Eye (tissue), 1 donor: ENCODE data around the gene VDAC2.
A peak's percentile ranks its signal among the peaks of the same experiment; 100 is the strongest.

Experiments
- DNase-seq: peaks from one replicate; pipeline ENCODE4 v3.0.0-alpha.2; 2015

VDAC2 gene

DNA sequence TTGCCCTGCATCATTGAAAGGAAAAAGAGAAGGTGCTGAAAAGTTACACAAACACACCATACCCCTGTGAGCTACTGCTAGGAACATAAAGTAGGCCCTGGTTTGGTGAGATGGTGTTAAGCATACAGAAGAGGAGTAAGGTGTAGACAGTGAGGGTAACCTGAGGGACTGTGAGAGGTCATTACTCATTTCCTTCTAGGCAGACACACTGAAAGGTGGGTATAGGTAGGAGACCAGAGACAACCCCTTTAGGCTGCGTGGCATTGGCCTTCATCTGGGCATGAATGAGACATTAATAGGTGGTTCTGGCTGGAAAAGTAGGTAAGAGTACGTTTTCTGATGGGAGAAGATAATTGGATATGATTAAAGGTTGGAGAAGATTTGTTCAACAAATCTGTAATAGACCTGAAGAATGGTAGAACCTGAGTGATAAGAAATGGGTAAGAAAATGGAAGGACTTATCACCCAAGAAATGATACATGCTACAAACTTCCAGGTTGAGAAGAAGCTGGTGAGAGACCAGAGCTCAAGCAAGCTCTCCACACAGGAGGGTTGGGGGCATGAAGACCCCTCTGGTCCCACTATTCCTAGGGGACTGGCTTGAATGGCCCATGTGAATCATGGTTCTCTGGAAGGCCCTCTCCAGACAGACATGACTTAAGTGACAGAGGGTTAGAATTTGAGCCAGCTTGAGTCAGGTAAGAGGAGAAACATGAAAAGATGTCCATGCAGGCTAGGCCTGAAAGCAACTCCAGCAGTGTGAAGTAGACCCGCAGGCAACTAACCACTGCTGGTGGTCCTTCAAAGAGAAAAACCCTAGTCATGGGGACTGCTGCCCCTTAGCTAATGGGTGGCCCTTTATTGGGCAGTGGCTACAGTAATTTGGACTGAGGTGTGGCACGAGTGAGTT, 21.3 kb downstream of the VDAC2 start:
- no peak for DNase-seq

DNA sequence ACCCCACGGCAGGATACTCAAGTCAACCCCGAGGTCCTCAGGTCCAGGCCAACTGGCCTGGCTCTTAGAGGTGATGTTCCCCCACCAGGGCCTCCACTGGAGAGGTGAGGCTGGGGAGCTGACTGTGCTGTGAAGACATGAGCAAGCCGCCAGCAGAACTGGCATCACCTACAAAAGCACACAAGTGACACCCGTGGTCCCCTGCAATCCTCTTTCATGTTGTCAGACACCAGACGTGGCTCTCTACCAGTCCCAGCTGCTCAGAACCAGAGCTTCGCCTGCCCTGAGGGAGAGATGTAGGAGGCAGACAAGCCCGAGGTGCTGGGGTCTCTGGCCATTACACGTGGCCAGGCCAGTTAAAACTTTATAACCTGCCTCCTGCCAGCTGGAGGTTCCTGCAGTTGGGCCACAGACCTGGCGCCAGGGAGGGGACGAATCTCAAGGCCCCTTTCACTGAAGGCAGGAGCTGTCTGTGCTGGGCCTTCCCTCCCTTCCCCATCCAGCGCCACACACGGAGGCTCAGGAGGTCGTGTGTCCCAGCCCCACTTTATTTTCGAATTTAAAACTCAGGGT, 22.9 kb downstream of the VDAC2 start:
- DNase-seq = no peak

DNA sequence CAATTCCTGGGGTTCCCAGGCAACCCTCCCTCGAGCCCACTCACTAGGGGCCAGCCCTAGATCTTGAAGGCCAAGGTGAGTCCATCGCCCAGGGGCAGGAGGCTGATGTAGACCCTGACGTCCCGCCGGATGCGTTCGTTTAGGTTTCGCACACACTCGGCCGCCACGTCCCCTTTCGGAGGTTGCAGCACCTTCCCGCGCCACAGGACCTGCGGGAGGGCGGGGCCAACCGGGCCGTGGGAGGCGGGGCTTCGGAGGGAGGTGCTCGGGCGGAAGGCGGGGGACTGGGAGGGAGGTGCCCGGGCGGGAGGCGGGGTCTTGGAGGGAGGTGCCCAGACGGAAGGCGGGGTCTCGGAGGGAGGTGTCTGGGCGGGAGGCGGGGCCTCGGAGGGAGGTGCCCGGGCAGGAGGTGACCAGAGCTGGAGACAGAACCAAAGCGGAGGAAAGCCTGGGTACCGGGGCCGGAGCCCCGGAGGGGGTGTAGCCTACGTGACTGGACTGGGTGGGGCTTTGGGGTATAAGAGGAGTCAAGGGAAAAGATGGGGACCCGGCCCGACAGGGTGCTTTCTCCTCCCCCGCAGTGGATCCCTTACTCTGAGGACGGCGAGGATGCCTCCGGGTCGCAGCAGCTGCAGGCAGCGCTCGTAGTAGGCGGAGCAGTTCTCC, 23.6 kb downstream of the VDAC2 start:
- DNase-seq = peak; percentile 83

DNA sequence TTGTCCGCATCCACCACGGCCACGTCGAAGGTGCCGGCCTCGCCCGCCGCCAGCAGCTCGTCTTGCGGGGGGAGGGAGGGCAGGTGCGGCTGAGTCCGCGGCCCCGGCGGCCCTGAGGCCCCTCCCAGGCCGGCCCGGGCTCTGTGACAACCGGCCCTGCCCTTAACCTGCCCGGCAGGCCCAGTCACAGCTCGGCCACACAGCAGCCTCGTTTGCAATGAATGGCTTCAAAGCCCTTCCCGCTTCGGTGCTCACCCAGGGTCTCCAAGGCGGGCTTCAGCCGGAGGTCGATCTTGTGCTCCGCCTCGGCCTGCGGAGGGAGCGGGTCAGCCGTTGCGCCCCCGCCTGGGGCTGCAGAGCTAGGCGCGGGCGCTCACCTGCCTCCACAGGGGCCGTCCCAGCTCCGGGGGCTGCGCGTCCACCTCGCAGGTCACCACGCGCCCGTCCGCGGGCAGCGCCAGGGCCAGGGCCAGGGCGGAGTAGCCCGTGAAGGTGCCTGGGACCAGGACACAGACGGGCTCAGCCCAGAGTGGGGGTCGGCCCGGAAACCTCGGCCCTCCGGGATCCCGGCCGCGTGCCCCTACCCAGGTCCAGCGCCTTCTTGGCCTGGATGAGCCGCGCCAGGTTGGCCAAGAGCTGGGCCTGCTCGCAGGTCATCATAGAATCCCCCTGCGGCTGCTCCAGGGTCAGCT, 24.2 kb downstream of the VDAC2 start:
- peak; percentile 72 for DNase-seq

DNA sequence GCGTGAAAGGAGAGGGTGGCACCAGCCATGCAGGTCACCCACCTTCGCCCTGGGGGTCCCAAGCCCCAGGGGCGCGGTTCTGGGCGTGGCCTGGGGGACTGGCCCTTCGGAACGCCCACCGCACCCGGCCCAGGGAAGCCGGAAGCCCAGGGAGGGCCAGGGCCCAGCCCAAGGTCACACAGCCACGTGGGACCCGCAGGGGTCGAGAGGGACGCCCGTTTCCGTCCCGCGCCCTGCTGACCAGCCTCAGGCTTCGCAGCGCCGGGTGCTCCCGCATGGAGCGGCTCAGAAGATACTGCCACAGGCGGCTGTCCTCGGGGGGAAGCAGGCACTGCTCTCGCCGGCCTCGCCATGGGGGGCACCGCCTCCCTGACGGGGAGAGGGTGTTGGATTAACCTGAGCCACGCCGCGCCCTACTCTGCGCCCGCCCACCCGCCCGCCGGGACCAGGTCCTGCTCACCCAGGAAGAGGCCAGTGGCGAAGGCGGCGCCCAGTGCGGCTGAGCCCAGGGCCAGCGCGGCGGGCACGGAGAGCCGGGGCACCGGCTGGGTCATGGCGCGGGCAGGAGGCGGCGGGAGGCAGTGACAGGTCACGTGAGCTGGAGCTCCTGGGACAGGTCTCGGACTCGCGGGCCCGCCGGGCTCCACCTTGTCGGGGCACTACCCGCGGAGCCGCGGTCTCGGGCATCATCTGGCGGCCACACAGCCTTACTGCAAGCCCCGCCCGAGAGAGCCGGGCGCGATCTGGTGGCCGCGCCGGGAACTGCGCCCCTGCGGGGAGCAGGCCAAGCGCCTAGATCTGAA, 25.0 kb downstream of the VDAC2 start, which contains the start of gene COMTD1:
COMTD1 (minus strand) TSS at position 583 of the 803 bp plus-strand sequence; CDS start at position 554, 29 bp downstream.
- DNase-seq = peak; percentile 94

DNA sequence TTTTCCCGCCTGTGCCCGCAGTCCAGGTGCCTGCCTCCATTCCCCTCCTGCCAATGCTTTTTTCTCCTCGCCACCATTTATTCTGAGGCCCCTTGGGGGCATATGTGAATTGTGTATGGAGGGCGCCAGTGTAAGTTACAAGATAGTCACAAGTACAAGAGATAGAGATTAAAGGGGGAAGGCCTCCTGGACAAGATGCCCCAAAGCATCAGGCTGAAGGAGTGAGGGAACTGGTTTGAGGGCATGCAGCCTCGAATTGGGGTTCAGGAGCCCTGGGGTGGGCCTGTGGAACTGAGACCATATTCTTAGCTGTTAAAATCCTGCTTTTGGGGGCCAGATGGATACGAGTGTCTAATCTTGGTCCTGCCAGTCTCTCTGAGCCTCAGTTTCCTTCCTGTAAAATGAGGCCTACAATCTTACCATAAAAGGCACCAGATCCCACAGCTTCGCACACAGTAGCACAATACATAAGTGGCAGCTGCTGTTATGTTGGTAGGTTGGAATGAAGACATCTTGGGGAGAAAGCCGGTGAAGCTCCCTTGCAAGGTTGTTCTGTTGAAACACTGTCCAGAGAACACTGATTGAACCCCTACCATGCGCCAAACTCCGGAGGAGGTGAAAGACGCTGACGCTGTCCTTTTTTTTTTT, 25.7 kb downstream of the VDAC2 start:
- DNase-seq = no peak

DNA sequence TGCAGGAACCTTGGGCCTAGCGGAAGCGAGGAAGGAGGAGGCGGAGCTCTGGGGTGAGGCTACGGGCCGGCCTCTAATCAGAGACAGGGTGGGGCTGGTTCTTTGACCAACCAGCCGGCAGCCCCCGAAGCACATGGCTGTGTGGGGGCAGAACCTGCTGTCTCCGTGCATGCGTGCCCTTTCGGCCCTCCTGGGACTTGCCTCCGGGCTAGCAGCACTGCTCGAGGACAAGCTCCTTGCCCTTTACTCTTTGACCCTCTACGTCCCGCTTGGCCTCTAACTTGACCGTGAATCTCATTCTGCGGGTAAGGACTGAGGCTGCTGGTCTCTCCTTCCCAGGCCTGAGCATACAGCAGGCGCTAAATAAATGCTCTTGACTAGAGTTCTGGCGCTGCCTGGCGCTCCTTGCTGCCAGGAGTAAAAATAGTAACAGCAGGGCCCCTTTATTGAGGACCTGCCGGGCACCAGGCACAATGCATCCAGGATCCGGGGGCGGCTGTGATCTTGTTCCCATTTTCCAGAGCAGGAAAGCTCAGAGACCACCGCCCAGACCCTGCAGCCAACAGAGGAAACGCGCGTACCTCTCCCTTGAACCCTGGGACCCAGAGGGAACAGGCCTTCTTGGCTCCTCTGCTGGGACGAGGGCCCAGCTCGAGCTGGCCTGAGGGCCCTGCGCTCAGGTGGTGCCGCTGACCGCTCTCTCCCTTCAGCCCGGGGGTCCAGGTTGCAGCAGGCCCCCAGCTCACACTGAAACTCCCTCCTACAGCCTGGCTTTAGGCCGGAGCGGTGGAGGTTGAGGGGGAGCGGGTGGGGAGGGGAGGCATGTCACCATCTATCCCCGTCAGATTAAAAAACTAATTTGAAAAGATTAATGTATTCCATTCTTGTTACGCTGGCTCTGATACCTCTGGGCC, 27.8 kb downstream of the VDAC2 start:
- no peak for DNase-seq

DNA sequence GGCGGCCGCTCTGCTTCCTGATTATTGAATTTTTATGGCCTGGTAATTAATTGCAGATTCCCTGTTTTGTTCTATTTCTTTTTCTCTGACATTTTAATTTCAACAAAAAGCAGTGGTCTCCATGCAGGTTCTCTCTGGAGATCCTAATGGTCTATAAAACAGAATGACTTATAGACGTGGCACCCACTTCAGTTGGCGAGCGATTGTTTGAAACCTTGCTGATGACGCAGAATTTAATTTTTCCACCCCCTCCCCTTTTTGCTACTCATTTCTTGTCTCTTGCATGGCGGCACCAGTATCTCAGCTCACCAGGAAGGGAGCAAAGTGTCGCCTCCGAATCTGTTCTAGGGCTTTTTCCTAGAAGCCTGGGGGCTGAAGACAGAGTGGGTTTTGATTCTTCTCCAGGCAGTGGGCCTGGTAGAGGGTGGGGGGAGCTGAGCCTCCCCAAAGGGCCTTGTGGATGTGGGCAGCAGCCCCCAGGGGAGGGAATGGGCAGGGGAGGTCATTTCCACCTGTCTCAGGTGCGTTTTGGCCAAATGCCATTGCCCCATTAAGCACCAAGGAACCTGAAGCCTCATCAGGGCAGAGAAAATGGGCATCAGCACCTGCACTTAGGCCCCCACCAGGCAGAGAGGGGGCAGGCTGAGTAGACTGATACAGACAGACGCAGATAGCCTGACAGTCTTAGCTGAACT, 28.6 kb downstream of the VDAC2 start:
- no peak for DNase-seq

DNA sequence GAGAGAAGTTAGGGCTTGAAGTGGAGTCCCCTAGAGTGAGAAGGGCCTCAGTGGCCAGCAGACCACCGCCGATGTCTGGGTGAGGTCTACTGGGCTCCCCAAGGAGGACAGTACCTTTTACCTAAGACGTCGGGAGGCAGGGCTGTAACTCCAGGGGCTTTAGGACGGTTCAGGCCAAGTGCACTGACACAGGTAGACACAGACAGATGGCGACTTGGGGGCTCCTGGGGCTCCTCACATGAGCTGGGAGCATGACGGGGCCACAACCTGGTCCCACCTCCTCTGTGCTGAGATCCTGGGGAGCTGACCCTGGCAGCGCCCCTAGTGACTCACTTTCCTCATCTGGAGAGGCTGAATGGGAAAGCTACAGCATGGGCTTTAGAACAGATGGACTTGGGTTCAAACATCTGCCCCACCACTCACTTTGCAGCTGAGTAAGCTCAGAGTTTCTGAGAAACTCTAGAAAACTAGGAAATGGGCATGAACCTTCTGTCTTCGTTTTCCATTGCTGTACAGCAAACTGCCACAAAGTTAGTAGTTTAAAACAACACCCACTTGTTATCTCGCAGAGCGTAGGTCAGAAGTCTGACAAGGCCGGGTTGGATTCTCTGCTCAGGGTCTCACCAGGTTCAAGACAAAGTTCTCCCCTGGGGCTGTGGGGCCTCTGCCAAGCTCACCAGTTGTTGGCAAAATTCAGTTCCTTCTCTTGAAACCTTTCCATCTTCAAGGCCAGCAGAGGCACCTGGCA, 29.9 kb downstream of the VDAC2 start:
- no peak for DNase-seq

DNA sequence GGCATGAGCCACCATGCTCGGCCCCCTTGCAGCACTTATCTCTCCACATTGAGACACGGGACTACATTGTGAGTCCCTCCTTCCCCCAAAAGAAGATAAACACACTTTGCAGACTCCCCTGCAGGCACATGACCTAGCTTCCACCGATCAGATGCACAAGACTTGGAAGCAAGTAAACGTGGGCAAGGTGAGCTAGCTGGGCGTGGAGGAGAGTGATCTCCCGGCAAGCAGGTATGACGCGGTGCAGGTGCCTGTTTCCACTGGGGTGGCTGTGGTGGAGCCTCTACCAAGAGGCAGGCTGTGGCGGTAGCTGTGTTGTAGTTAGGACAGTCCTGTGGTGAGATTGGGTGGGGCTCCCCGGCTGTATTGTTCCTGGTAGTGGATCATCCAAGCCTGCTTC, 32.8 kb downstream of the VDAC2 start:
- DNase-seq = no peak

DNA sequence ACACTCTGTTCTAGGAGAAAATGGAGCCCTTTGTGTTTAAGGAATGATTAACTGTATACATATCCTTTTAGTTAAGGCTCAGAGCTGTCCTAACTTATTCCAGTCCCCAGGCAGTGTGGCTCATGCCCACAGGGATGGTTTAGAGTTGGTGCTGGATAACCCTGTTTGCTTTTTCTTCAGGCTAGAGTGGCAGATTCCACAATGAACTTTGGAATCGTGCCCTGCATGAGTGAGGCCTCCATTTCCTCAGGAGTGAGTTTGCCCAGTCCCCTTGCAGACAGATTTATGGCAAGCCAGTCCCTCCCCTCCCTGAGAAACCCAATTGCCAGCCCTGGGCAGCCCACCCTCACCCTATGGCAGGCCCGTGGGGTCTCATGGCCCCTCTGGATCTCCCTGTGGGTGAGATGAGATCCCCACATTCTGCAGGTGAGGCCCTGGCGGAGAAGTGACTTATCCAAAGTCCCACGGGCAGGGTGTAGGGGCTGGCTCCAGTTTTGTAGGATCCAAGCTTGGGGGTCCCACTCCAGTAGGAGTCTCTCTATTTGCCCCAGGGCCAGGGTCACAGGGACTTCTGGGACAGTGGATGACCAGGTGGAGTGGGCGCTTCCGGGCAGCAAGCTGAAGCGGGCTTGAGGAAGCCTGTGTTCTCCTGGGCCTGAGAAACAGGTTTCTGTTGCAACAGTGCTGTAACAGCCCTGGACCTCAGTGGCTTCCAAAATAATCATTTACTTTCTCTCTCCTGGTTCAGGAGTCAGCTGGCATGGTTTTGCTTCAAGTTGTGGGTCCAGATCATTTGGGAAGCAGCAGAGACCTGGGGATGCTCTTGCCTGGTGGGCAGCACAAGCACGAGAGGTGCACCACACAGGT, 34.1 kb downstream of the VDAC2 start:
- DNase-seq = no peak

DNA sequence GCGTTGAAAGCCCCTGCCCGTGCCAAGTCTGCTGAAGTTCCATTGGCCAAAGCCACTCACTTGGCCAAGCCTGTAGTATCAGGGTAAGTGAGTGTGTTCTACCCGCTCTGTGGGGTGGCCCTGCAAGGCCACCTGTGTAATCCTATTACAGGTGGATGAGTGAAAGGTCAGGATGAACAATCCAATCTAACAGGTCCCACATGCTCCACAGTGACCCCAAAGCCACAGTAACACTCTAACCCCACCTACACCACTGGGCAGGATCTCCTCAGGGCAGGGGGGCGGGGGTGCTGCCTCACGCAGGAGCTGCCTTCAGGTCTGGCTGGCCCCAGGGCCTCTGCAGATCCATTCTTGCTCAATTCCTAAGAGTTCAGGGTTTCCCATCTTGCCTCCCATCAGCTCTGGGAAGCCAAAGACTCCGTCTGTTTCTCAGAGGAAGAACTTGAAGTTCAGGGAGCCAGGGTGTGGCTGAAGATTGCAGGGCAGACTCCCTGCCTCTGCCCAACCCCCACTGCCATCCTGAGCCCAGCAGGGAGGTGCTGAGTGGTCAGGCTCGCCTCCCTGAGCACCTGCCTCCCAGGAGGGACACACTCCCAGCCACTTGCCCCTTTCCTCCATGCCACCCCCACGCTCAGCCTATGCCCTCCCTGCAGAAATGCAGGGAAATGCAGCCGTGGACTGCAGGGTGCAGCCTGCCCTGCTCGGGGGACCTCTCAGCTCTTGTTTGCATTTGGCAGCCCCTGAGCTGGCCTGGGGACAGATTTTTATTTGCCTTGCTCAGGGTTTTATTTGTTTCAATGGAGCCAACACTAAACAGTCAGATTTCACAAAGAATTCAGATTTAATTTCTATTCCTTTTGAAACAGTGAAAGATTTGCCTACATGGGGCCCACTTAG, 35.0 kb downstream of the VDAC2 start:
- no peak for DNase-seq

DNA sequence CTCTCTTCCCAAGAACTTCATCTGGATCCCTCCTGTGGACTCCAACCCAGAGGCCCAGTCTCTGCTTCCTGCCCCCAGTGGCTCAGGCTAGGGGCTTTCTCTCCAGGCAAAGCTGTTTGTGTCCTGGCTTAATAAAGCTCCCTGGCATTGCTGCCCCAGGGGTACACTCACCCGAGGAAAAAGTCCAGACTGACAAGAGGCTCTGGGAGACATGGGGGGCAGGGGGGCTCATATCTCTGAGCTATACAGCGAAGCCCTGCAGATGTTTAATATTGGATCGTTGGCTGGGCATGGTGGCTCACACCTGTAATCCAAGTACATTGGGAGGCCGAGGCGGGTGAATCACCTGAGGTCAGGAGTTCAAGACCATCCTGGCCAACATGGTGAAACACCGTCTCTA, 35.9 kb downstream of the VDAC2 start:
- DNase-seq = no peak

DNA sequence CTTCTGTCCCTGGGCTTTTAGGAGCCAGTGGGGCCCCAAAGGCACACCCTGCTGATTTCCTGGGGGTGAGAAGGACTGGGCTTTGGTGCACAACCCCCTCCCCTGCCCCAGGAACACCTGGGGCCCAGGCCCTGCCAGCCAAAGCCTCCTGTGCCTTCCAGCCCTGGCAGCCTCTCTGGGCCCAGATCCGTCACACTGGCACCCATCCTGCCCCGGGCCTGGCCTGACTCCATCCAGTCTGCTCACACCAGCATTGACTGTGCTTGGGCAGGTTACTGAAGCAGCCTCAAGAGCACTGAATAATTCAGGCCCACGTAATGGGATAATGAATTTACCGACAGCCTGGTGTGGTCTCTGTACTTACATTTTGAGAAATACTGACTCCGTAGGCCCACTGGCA, 37.2 kb downstream of the VDAC2 start:
- DNase-seq = no peak

DNA sequence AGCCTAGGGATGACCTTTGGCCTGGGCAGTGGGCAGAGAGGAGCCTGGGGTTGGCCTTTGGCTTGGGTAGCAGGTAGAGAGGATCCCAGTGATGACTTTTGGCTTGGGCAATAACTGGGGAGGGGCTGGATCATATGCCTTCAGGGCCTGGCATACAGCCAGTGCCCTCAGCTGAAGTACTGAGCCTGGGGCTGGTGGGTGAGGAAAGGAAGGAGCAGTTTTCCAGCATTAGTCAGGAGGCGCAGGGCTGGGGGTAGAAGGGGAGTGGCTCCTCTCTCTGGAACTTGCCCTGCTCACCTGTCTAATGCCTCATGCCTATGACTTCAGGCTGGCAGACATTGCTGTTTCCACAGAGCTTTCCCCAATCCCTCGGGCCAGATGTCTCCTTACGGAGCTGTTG, 40.3 kb downstream of the VDAC2 start:
- DNase-seq = no peak

DNA sequence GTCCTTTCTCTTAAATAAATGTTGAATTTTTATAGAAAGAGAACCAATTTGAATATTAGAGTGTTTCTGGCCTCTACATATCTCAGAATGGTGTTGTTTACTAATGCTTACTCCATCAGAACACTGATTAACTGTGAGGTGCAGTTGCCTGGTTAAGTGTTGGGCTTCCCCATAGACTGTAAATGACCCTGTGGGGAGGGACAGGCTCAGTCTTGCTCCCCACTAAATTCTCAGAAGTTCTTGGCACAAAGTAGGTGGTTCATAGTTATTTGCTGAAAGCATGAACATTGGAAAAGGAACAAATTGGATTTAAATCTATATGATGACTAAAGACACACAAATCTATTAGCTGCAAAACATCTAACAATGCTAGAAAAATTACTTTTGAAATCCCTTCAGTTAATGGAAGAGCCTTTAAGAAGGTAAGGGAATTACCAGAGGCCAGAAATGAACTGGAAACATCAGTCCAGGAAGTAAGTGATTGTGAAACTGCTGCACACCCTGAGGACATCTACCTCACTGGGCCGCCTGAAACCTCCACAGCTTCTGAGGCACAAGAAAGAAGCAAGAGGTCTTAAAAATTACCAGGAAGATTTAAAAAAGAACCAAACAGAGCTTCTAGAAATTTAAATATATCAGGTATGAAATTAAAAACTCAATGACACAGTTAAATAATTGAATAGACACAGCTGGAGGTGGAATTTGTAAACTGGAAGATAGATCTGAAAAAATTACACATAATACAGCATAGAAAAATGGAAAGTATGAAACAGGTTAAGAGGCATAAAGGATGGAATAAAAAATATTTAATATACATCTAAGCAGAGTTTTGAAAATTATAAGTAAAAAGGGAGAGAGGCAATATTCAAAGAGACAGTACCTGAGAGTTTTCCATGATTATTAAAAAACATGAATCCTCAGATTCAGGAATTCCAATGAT, 43.0 kb downstream of the VDAC2 start:
- DNase-seq = no peak
